Heart left ventricle (tissue), 16 donors: ENCODE results near the gene BOC. TPM values are rescaled to one million over a fixed set of nuclear protein-coding genes. Genes with fewer than 3 reads are reported as not detected.

Experiments used
- ATAC-seq, 4 donors: fragments of 200-7000 bp; cut with Tn5 transposase; one replicate each; pipeline ENCODE4 v1.9.1; 2020 to 2022; ENCODE audit warnings: moderate library complexity in 4 of 4, mild to moderate bottlenecking in 3 of 4, moderate number of reproducible peaks in 1 of 4
- DNase-seq, 5 donors: peaks; one replicate each; pipeline ENCODE4 v3.0.0-alpha.2; 2020
- H3K27ac ChIP-seq, 12 donors: fragments of 200-600 bp; sonication (generic) in 4 of 12; one replicate each; pipeline versions ENCODE4 v1.5.0 to v1.8.0; 2016 to 2022; ENCODE audit warnings: mild to moderate bottlenecking in 2 of 12
- H3K27me3 ChIP-seq, 9 donors: fragments of 200-600 bp; sonication (generic) in 2 of 9; one replicate each; pipeline versions ENCODE4 v1.5.1 to v1.8.0; 2016 to 2022; ENCODE audit warnings: mild to moderate bottlenecking in 3 of 9
- H3K36me3 ChIP-seq, 9 donors: fragments of 200-600 bp; sonication (generic) in 2 of 9; one replicate each; pipeline versions ENCODE4 v1.5.0 to v1.8.0; 2018 to 2022; ENCODE audit warnings: mild to moderate bottlenecking in 2 of 9
- H3K4me1 ChIP-seq, 12 donors: fragments of 200-600 bp; sonication (generic) in 4 of 12; one replicate each; pipeline versions ENCODE4 v1.5.0 to v1.8.0; 2016 to 2022; ENCODE audit warnings: mild to moderate bottlenecking in 3 of 12
- H3K4me3 ChIP-seq, 12 donors: fragments of 200-600 bp; sonication (generic) in 4 of 12; one replicate each; pipeline versions ENCODE4 v1.5.0 to v1.8.0; 2017 to 2022; ENCODE audit warnings: mild to moderate bottlenecking in 9 of 12, moderate library complexity in 4 of 12
- H3K9me3 ChIP-seq, 12 donors: fragments of 200-600 bp; sonication (generic) in 4 of 12; one replicate each; pipeline versions ENCODE4 v1.5.0 to v1.8.0; 2016 to 2022; ENCODE audit warnings: mild to moderate bottlenecking in 1 of 12
- POLR2A ChIP-seq, 2 donors: fragments of 450-650 bp; IDR thresholded peaks; one replicate each; pipeline ENCODE4 v1.6.1; 2017; ENCODE audit warnings: antibody characterized with exemption in 2 of 2, mild to moderate bottlenecking in 2 of 2, moderate library complexity in 2 of 2
- WGBS, 4 donors: extraction: QIAGEN DNeasy Blood & Tissue Kit in 2 of 4; methylation state at CpG; one replicate each; pipeline versions ENCODE4 v1.1.5 to v1.1.7; 2013 to 2018; 5-methylcytosine and 5-hydroxymethylcytosine counted together
- intact Hi-C, 10 donors: fragments of 100-400 bp; cut with DNase I; formaldehyde crosslinking; loops; one replicate each; pipeline versions ENCODE4 v1.11.1 to v1.14.2; 2022
- polyA plus RNA-seq, 2 donors: library from polyadenylated mRNA; stranded (reverse); fragments of 200-250 nt; gene quantifications; one replicate each; pipeline ENCODE4 v1.2.3, GENCODE V29; 2013
- total RNA-seq, 9 donors: library from RNA; depleted of rRNA in 2 of 9; stranded (reverse); fragments of >200 nt in 2 of 9; fragmentation: NEBNext Ultra II Directional in 3 of 9; extraction: Animal tissue kit (Norgen Biotek cat#: 25700) in 3 of 9; gene quantifications; one replicate each; pipeline versions ENCODE4 v1.1.0 to v1.2.4, GENCODE V29; 2016 to 2023
- TF ChIP-seq, protein P1 (sequence below), 12 donors: fragments of 200-600 bp; sonication (generic) in 4 of 12; IDR thresholded peaks; one replicate each; pipeline versions ENCODE4 v1.5.0 to v1.8.0; 2018 to 2022; ENCODE audit warnings: antibody characterized with exemption in 12 of 12, mild to moderate bottlenecking in 5 of 12
- donor health status: ischemic (EF 13 %, LVEDD 7.1; RV severe dilation, severe dysfunction).
- donor health status: healthy with polysubstance abuse.
- donor health status: DM: no; HTN: yes; CAD: no.
- donor health status: DM: no; HTN: no; CAD: no.
- donor health status: ischemic (EF 25% LVEDD 6.9; RV normal size, moderate dysfunction).
- donor health status: ischemic (EF 25% LVEDD 5.7; RV mildly dilated, moderate dysfunction).
- donor health status: healthy.
- donor health status: DM: yes; HTN: yes; CAD: no.
- donor health status: ischemic (EF 35%, LVEDD 5.7; RV mildly dilated, moderate dysfunction).
- donor health status: nonischemic (EF 11% LVEDD 7.7; RV severe dilation, severe dysfunction).
- donor health status: DM: yes; HTN: yes; CAD: no.
- donor health status: PGD.
- donor health status: ischemic (EF 29% LVEDD 5.4; RV normal size, mild dysfunction).
- donor health status: nonischemic (EF 23%, LVEDD 6.1; RV moderate dilation, normal function).

The BOC gene
- total and polyA plus RNA-seq, 11 donors: 1.9 to 12.2 (median 4.4) TPM

- Histone ChIP-seq H3K4me1 (peaks cover 0 to 45% (median 2%) of the 10 kb centered on the region in 12 donors), H3K27me3 (no peaks in the 10 kb centered on the region), H3K36me3 (peaks cover 0 to 17% (median 2%) of the 10 kb centered on the region in 9 donors), H3K9me3 (no peaks in the 10 kb centered on the region), H3K27ac (peak overlapping the region in 1 of 12 donors; percentile 59), H3K4me3 (no peak overlapping the region)
- intact Hi-C loops: no loop called here
- WGBS, 4 donors: 86 to 95% (median 87%) methylated on average over 7 of the region's 7 CpGs
- TF ChIP-seq, protein P1, sequence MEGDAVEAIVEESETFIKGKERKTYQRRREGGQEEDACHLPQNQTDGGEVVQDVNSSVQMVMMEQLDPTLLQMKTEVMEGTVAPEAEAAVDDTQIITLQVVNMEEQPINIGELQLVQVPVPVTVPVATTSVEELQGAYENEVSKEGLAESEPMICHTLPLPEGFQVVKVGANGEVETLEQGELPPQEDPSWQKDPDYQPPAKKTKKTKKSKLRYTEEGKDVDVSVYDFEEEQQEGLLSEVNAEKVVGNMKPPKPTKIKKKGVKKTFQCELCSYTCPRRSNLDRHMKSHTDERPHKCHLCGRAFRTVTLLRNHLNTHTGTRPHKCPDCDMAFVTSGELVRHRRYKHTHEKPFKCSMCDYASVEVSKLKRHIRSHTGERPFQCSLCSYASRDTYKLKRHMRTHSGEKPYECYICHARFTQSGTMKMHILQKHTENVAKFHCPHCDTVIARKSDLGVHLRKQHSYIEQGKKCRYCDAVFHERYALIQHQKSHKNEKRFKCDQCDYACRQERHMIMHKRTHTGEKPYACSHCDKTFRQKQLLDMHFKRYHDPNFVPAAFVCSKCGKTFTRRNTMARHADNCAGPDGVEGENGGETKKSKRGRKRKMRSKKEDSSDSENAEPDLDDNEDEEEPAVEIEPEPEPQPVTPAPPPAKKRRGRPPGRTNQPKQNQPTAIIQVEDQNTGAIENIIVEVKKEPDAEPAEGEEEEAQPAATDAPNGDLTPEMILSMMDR (IDR thresholded peaks at IDR 0.05): no peak
- TF ChIP-seq POLR2A (IDR thresholded peaks at IDR 0.05): no peak
- ATAC-seq (no peak), DNase-seq (no peak)
Observed at GRCh38 chr3:113255854-113256615, 44.7 kb downstream of the BOC start.

GRCh38 chr3:113258361-113258760 lies 47.0 kb downstream of the BOC start:
- intact Hi-C loops: no loop called here

DNA sequence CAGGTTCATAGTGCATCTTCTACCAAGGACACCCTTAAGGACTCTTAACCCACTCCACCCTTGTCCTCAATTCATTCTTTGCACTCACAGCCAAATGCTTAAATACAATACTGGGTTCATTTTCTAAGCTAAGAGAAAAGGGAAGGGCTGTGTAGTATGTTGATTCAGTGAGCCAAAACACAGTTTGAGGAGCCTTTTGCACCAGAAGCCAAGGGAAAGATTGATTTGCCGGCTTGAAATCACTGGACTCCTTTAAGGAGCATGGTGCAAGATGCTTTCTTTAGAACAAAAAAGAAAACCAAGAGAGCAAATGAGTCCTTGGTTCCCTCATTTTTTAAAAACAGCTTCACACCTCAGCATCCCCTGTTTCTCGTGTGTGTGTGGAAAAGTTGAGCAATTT lies 47.8 kb downstream of the BOC start:
- no peak overlapping the region for H3K4me3 ChIP-seq
- TF ChIP-seq, protein P1 (IDR thresholded peaks at IDR 0.05): no peak
- TF ChIP-seq POLR2A (IDR thresholded peaks at IDR 0.05): no peak

More at GRCh38 chr3:113258361-113258760, 47.0 kb downstream of the BOC start:
- ATAC-seq: no peak
- peaks cover 0 to 54% (median 11%) of the 10 kb centered on the region in 12 donors for H3K4me1 ChIP-seq
- no peak for TF ChIP-seq POLR2A (IDR thresholded peaks at IDR 0.05)
- TF ChIP-seq, protein P1 (IDR thresholded peaks at IDR 0.05): peak in 3 of 12 donors; percentile 22 to 28 (median 26)
- no peaks in the 10 kb centered on the region for H3K27me3 ChIP-seq
- 71 to 91% (median 86%) methylated on average over 4 of the region's 4 CpGs for WGBS, 4 donors
- no peak overlapping the region for H3K4me3 ChIP-seq
- H3K27ac ChIP-seq: peak overlapping the region in 6 of 12 donors; percentile 20 to 65 (median 40)
- no peak for DNase-seq
- peaks cover 0 to 8% (median 0%) of the 10 kb centered on the region in 9 donors for H3K36me3 ChIP-seq
- H3K9me3 ChIP-seq: no peaks in the 10 kb centered on the region

DNA sequence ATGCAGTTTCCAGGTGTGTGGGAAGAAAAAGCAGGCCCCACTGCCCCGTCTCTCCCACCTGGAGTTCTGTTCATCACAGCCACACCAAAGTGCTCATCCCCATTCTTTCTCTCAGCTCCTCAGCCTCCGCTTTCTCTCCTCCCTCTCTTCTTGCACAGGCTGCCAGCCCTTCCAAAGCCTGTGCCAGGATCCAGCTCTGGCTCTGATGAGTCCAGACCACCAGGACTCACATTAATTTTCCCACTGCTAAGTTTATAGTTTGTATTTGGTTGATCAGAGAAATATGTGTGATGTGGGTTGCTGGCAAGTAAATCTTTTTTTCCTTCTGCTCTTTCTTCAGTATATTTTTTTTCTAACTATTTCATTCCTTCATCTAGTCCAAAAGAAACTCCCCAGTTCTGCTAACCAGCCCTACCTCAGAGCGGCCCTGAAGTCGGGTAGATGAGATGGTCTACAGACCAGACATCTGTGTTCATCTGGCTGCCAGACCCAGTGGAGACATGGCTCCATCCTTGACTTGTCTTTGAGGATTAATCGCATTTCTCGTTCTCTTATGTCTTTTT lies 49.8 kb downstream of the BOC start:
- peak overlapping the region in 10 of 12 donors; percentile 18 to 87 (median 56) for H3K27ac ChIP-seq
- no peaks in the 10 kb centered on the region for H3K27me3 ChIP-seq
- peaks cover 0 to 35% (median 5%) of the 10 kb centered on the region in 12 donors for H3K4me1 ChIP-seq
- ATAC-seq (peak; percentile 44 to 66 (median 58)), DNase-seq (no peak)
- no peak overlapping the region for H3K4me3 ChIP-seq
- H3K9me3 ChIP-seq: no peaks in the 10 kb centered on the region
- intact Hi-C loops: no loop called here
- WGBS, 4 donors: 70 to 86% (median 82%) methylated on average over 6 of the region's 6 CpGs
- TF ChIP-seq, protein P1 (IDR thresholded peaks at IDR 0.05): no peak
- no peak for TF ChIP-seq POLR2A (IDR thresholded peaks at IDR 0.05)
- peaks cover 0 to 10% (median 0%) of the 10 kb centered on the region in 9 donors for H3K36me3 ChIP-seq

More for the DNA sequence above, 47.8 kb downstream of the BOC start:
- intact Hi-C loops: no loop called here
- no peak for DNase-seq
- WGBS, 4 donors: 81 to 92% (median 87%) methylated on average over 2 of the region's 2 CpGs
- Histone ChIP-seq H3K27ac (peak overlapping the region in 1 of 12 donors; percentile 45), H3K36me3 (peaks cover 0 to 16% (median 0%) of the 10 kb centered on the region in 9 donors), H3K4me1 (peaks cover 0 to 48% (median 11%) of the 10 kb centered on the region in 12 donors), H3K27me3 (no peaks in the 10 kb centered on the region), H3K9me3 (no peaks in the 10 kb centered on the region)
- no peak for ATAC-seq
